HG03460 (cell line): Measurements from ENCODE around the gene ZNF282.

Source experiments
- ATAC-seq: cut with Tn5 transposase; IDR thresholded peaks from one replicate; pipeline ENCODE4 v1.9.1; 2021; ENCODE audit not compliant: unreplicated experiment

ZNF282 gene

DNA sequence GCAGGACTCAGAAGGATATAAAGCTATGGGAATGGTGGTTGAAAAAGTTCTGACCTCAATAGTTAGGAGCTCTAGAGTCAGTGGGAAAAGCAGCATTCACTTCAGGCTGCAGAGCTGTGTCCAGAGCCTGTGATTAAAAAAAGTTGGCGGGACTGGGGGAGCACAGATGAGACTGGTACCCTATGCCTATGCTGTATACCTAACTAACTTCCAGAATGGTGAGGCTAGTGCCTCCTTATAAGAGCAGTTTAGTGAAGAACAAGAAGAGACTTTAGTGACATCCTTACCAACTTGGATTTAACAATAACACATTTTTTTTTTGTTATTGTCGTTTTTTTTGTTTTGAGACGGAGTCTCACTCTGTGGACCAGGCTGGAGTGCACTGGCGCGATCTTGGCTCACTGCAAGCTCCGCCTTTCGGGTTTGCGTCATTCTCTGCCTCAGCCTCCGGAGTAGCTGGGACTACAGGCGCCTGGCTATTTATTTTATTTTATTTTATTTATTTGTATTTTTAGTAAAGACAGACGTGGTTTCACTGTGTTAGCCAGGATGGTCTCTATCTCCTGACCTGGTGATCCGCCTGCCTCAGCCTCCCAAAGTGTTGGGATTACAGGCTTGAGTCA is 6.6 kb upstream of the ZNF282 start:
- no peak for ATAC-seq

GRCh38 chr7:149191851-149192250 is 3.5 kb upstream of the ZNF282 start:
- no peak for ATAC-seq

DNA sequence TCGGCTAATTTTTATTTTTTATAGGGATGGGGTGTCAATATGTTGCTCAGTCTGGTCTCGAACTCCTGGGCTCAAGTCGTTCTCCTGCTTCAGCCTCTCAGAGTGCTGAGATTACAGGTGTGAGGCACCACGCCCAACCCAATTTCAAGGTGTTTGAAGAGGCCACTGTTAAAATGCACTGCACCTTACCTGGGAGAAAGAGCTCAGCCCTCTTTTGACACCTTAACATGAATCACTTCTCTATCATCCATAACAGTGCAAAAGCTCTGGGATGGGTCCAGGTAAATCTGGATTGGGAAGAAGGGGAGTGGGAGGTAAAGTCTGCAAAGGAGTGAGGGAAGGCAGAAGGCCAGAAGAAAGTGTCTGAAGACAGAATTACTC is 557 bp upstream of the ZNF282 start:
- ATAC-seq: no peak

GRCh38 chr7:149196151-149196704 is 882 bp downstream of the ZNF282 start:
- ATAC-seq: peak; percentile 8

DNA sequence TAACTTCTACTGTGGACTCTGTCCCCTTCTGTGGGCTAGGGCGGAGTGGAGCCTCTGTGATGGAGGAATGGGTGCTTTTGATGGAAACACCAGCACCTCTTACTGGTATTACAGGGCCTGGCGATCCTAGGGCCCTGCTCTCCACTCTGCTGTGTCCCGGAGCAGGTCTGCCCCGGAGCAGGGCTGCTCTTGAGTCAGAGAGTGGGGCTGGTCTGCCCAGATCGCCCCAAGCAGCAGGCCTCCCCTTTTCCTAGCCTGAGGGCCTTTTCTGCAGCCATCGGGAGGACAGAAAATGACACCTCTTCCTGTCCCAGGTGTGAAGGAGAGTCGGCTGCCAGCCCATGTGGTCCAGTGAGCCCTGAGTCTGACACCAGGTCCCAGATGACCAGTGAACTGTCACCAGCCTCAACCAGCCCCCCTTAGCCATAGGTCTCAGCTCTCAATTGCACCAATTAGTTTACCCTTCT is 1.4 kb downstream of the ZNF282 start:
- no peak for ATAC-seq

DNA sequence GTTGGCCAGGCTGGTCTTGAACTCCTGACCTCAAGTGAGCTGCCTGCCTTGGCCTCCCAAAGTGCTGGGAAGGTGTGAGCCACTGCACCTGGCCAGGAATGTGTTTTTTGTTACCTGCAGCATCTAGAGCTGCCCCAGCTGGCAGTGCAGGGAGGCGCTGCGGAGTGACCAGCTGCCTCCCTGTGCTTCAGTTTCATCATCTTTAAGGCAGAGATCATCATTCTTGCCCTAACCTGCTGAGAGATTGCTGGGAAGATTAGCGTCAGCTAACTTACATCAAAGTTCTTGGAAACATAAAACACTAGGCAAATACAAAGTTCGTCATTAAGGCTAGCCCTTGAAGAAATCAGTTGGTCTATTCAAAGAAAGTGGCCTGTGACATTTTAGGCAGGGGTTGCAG is 2.3 kb downstream of the ZNF282 start:
- no peak for ATAC-seq

DNA sequence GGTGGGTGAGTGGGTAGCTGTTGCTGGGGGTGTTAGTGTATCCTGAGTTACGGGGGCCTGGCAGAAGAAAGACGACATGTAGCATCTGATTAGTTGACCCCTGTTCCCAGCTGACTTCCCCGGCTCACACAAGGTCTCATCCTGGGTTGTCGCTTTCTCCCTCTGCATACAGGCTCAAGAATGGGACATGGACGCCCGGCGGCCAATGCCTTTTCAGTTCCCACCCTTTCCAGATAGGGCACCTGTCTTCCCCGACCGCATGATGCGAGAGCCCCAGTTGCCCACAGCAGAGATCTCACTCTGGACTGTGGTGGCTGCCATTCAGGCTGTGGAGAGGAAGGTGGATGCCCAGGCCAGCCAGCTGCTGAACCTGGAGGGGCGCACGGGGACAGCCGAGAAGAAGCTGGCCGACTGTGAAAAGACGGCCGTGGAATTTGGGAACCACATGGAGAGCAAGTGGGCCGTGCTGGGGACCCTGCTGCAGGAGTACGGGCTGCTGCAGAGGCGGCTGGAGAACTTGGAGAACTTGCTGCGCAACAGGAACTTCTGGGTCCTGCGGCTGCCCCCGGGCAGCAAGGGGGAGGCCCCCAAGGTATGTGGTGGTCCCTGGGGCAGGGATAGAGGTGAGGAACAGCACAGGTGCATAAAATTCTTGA is 2.9 kb downstream of the ZNF282 start:
- no peak for ATAC-seq

DNA sequence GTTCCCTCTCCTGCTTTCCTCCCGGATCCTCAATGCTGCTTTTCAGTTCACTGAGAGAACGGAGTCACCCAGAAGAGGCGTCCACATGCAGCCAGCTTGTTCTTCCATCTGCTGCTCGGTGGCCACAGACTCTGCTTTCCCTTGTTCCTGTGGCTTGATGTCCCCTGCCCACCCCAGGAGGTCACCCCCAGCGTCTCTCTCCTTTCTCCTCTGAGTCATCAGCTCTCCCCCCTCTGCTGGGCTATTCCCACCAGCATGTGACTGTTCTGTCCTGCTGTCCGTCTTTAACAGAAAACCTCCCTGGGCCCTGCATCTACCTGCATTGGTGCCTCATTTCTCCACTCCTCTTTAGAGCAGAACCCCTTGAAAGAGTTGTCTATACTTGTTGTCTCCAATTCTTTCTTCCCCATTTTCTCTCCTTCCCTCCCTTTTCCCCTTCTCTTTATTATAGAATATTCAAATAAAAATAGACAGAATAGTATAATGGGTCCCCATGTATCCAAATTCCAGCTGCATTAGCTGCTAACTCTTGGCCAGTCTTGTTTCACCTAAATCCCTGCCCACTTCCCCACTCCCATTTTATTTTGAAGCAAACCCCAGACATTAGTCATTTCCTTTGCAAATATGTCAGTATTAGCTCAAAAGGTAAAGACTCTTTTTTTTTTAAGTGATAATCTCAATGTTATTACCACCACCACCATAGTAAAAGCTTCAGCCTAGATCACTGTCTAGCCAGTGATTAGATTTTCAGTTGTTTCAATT is 4.1 kb downstream of the ZNF282 start:
- no peak for ATAC-seq

DNA sequence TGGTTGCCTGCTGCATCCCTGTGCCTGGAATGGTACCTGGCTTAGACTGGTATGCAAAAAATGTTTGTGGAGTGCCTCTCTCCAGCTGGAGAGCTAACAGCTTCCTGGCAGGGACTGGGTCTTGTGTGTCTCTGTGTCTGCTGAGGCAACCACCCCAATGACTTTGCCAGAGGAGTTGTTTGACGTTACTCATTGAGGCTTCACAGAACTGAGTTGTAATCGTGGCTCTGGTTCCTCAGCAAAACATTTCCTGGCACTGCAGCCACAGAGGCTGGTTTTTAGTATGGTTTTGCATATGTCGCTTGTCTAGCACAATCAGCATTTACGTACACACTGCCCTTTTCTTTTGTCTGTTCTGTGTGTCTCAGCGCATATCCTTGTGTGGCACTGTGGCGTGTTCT is 7.5 kb downstream of the ZNF282 start:
- no peak for ATAC-seq

DNA sequence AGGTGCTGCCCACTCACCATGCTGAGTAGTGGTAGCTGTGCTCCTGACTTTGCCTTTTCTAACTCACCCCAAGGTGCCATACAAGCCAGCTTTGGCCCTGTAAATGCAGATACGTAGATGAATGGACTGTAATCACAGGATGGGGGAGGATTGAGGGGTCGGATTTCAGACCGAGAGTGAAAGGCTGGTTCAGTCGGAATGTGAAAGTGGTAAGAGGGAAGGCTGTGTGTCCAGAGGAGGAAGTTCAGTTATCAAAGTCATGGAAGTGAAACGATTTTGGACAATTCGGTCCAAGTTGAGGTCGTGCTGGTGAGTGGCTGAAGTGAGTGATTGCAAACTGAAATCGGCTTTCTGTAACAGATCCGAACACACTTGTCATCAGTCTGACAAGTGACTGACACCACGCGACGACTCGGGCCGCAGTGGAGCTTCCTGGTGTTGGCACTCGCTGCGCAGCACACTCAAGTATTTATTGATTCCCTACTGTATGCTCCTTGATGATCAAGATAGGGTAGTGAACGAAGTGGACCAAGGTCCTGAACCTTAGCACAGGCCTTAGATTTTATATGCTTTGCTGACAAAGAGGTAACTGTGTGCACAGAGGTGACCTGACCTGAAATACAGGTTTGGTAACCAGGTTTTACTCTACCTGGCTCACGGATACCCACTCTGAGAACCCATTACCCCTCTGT is 10.5 kb downstream of the ZNF282 start:
- no peak for ATAC-seq

GRCh38 chr7:149207324-149208035 is 12.1 kb downstream of the ZNF282 start:
- no peak for ATAC-seq

DNA sequence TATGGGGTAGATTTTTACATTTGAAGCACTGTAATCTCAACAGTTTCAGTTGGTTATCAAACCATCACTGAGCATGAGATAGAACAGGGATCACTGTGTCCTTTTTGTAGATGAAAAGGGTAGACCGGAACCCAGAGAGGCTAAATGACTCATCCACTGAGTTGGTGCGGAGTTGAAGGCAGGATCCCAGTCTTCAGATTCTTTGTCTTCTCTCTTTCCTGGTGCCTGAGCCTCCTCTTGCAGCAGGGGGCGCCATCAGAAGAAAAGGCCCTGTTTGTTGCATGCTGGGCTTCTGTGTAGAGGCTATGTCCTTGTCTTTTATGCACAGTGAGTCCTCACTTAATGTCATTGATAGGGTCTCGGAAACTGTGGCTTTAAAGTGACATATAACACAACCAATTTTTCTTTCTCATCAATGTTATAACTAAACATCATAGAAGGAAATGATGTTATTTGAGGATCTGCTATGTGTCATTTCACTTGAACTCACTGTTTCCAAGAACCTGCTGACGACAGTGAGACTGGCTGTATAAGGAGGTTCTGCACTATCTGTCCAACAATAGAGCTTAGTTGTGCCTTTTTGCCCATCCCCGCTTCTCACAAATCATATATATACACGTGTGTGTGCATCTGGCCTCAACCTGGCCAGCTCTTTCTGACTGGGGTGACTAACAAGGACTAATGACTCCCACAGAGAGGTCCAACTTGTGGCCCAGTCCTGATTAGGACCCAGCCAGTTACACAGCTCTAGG is 14.3 kb downstream of the ZNF282 start:
- ATAC-seq: no peak

DNA sequence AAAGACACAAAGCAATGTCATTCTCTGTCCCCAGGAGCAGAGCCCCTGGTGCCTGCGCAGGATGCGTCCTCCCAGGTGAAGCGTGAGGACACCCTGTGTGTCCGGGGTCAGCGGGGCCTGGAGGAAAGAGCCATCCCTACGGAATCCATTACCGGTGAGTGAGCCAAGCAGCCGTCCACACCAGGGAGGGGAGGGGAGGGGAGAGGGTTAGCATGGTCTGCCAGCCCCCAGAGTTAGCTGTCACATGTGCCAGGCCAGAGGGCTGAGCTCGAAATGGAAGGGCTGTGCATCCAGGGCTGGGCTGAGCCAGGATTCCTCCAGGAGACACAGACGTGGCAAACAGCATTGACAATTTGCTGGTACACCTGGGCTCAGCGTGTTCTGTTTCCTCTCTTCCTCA is 15.2 kb downstream of the ZNF282 start:
- no peak for ATAC-seq

DNA sequence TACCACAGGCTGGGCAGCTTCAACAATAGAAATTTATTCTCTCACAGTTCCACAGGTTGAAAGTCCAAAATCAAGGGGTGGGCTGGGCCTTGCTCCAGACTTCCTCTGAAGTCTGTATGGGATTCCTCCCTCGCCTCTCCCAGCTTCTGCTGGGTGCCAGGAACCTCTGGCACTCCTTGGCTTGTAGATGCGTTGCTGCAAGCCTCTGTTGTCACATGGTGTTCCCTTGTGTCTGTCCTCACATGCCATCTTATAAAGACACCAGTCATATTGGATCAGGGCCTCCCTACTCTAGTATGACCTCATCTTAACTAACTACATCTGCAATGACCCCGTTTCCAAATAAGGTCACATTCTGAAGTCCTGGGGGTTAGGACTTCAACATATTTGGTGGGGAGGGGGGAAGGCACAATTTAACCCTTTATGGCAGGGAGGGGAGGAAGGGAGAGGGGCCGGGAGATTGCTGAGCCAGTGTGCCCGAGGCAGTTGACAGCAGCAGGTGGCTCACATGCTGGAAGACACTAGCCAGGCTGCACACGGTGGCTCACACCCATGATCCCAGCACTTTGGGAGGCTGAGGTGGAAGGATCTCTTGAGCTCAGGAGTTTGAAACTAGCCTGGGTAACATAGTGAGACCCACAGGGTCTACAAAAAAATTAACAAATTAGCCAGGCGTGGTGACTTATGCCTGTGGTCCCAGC is 18.8 kb downstream of the ZNF282 start:
- ATAC-seq: no peak

- ATAC-seq: no peak
These were observed 21.1 kb downstream of the ZNF282 start for GRCh38 chr7:149216402-149216801.

GRCh38 chr7:149217570-149217969 is 22.2 kb downstream of the ZNF282 start:
- ATAC-seq: no peak

GRCh38 chr7:149218469-149219420 is 23.4 kb downstream of the ZNF282 start:
- ATAC-seq: no peak

GRCh38 chr7:149220534-149220933 is 25.2 kb downstream of the ZNF282 start:
- no peak for ATAC-seq
